Pulmonary artery endothelial cell (primary cell): ENCODE results near the gene NT5E. TPM values are rescaled to one million over a fixed set of nuclear protein-coding genes. Genes with fewer than 3 reads are reported as not detected.
"Not testable (repeated sequence)": the region's sequence is repeated elsewhere in the genome, so short reads cannot be mapped to it uniquely, and the experiment has no call there.

ENCODE experiments used
- DNase-seq: peaks from one replicate; pipeline ENCODE4 v3.0.0-alpha.2; 2011; ENCODE audit warnings: low read depth, low spot score
- total RNA-seq: library from RNA; depleted of rRNA; stranded (reverse); fragments of >200 nt; gene quantifications from 2 replicates; pipeline ENCODE4 v1.2.3, GENCODE V29; 2014

Gene NT5E
- total RNA-seq, 1 donor from 2014 or later, result 187 TPM

DNA sequence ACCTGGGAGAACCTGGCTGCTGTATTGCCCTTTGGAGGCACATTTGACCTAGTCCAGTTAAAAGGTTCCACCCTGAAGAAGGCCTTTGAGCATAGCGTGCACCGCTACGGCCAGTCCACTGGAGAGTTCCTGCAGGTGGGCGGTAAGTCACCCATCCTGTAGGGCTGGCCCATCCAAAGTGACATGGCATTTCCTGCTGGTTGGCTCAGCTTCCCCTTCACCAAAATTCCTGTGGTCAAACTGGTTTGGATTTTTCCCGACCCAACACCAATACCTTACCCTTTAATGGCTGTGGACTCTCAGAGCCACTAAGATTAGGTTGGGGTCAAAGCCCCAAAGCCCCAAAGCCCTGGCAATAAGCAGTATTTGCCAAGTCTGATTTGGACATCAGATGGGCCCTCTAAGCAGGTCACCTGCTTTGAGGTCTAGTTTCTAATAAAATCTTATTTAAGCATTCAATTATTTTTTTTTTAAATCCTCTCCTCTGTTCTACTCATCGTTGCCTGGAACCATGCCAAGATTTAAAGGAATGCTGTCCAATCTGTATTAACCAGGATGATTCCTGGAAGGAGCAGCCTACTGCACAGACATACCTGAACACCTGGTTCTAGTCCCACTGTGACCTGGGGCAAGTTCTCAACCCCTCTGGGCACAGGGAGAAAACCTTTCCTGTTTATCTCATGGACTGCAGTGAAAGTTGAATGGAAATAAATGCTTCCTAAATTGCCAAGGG, 40.8 kb downstream of the NT5E start:
- no peak for DNase-seq

DNA sequence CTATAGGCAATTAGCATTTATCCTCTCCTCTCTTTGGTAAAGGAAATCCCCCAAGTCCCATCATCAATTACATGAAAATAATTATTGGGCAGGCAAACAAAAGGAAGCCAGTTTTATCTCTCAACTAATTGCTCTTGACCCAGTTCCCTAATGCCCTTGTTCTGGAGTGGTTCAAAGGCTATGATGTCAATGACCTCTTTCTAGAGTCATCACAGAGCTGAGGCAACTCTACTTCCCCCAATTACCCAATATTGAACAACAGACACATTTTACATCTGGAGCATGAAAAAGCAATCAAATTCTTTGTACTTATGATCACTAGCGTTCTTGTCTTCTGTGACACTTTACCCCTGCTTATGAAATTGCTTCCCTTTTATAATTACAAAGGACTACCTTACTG, 43.5 kb downstream of the NT5E start:
- no peak for DNase-seq

DNA sequence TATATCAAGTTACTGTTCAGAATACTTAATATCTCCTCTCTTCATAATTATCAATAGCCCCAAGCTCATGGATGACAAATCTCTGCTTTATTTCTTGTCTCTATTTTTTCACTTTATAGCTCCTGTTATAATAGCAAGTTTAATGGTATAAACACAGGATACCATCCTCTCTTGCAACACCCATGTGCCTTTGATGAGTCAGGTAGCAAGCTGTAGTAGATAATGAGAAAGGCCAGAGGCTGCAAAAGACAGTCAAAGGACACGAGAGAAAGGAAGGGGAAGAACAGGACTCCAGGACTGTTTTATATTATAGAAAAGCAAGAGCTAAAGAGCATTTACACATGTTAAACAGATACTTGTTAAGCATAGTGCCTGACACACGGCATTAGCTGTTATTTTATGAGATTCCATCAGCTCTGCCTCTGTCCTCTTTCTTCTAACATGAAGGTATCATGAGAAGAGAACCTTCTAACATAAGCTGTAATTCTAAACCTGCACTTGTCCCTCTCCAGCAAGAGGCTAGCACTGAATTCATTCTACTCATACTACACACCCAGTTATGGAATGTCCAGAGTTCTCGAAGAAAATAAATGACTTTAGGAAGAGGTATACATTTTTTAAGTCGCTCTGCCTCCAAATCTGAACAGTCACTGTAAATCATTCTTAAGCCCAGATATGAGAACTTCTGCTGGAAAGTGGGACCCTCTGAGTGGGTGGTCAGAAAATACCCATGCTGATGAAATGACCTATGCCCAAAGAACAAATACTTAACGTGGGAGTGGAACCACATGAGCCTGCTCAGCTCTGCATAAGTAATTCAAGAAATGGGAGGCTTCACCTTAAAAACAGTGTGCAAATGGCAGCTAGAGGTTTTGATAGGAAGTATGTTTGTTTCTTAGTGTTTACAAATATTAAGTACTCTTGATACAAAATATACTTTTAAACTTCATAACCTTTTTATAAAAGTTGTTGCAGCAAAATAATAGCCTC, 45.0 kb downstream of the NT5E start:
- DNase-seq, result no peak

DNA sequence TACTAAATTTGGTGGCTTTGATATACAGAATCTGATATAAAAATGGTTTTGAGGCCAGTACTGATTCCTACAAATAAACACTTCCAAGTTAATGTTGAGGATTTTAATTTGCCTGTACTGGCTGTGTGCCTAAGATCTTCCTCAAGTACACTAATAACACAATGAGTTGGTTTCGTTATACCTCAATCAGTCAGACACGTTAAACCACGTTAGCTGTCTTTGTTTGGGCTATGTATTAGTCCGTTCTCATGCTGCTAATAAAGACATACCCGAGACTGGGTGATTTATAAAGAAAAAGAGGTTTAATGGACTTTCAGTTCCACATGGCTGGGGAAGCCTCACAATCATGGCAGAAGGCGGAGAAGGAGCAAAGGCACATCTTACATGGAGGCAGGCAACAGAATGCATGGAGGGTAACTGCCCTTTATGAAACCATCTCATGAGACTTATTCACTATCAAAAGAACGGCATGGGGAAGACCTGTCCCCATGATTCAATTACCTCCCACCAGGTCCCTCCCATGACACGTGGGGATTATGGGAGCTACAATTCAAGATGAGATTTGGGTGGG, 46.2 kb downstream of the NT5E start:
- no peak for DNase-seq

DNA sequence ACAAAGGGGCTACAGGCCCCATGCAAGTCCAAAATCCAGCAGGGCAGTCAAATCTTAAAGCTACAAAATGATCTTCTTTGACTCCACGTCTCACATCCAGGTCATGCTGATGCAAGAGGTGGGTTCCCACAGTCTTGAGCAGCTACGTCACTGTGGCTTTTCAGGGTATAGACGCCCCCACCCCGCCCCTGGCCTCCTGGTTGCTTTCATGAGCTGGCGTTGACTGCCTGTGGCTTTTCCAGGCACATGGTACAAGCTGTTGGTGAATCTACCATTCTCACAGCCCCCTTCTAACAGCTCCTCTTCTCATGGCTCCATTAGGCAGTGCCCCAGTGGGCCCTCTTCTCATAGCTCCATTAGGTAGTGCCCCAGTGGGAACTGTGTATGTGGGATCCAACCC, 47.0 kb downstream of the NT5E start:
- DNase-seq, result no peak

DNA sequence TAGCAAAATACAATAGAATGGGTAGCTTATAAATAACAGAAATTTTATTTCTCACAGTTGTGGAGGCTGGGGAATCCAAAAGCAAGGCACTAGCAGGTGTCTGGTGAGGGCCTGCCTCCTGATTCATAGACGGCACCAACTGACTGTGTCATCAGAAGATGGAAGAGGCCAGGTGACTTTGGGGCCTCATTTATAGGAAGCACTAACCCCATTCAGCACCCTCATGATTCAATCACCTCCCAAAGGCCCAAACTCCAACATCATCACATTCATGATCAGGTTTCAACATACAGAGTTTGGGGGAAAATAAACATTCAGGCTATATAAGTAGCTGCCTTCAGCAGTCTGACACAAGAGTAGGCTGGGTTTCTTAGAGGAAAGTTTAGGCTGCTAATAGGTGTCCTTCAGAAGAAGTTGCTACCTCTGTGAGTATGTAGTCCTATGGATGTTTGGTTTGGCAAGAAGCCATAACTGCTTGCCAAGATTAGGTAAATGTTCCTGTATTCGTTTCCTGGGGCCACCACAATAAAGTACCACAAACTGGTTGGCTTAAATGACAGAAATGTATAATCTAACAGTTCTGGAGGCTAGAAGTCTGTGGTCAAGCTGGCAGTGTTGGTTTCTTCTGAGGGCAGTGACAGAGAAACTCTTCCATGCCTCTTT, 48.8 kb downstream of the NT5E start:
- no peak for DNase-seq

DNA sequence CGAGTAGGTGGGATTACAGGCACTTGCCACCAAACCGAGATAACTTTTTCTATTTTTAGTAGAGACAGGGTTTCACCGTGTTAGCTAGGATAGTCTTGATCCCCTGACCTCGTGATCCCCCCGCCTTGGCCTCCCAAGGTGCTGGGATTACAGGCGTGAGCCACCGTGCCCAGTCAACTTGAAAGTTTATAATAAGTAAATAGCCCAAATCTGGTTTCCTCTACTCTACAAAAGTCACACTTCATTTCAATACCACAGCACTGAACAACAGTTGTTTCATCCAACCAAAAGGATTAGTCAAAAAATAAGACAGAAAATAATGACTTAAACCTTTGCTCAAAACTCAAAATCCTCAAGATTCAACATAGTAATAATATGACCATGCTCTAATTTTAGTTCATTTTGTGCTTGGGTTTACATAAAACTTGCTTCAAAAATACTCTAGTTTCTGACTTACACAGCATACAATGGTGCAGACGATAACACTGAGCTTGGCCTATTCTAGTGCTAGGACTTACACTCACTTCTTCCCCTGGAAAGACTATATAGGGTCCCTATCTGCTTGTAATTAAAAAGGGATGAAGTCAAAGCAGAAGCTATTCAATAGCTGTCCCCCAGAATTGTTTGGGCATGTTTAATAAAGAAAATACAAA, 56.7 kb downstream of the NT5E start:
- DNase-seq, result no peak

DNA sequence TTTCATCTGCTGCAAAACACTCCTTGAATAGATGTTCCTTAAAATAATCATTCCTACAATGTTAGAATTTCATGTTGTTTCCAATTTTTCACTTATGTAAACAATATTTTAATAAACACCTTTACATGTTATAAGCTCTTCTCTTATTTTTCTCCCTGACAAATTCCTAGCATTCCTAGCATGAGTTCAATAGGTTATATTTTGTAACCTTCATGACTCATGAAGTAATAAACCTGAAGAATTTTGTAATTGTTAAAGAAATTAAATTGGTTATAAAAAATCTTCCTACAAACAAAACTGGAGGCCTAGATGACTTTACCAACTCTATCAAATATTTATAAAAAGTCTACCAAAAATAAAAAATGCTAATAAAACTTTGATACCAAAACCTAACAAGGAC, 66.3 kb downstream of the NT5E start:
- no peak for DNase-seq

DNA sequence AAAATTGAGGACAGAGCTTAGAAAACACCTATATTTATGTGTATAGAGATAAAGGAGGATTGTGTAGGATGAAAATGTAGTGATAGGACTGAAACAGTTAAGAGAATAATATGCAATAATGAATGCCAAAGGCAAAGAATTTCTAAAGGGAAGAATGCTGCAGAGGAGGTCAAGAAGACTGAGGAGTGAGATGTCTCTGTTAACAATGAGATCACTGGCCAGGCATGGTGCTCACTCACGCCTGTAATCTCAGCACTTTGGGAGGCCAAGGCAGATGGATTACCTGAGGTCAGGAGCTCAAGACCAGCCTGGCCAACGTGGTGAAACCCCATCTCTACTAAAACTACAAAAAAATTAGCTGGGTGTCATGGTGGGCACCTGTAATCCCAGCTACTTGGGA, 74.4 kb downstream of the NT5E start:
- DNase-seq, result not testable (repeated sequence)

DNA sequence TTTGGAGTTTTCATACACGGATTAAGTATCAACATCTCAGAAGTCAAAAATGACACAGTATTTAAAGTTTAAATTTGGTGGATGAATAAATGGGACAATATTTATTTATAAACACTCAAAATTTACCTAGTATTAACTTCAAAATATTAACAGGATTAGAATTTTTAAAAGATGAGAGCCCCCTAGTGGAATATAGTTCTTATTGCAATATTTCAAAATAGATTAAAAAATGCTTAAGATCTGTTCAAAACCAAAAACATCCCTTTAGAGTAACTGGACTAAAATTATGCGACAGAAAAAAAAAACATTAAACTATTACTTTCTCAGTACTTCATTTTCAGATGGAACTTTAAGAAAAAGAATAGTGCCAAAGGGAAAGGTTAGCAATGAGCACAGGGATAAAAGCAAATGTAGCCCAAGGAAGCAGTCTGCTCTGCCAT, 87.2 kb downstream of the NT5E start:
- DNase-seq, result no peak

DNA sequence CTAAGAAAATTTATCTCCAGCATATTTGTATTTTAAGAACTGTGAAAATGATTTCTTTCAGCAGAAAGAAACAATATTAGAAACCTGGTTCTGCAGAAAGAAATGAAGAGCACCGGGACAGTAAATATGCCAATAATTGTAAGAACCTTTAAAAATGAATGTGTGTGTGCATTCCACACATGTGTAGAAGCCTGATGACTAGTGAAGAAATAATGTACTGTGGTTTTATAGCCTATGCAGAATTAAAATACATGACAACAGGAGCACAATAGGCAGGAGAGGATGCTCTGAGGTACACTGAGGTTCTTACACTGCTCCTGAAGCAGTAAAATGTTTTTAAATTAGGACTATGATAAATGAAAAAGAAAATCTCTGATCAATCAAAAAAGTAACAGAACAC, 94.9 kb downstream of the NT5E start:
- DNase-seq, result no peak

Other genes starting within 250 kb of the NT5E start
- 107 and 114 TPM in 2 replicates for gene SNX14, start 143.8 kb downstream of the NT5E start, total RNA-seq
- gene SYNCRIP, start 192.8 kb downstream of the NT5E start, total RNA-seq, result 94.3 and 119 TPM in 2 replicates